Prostate gland (tissue), 2 donors: Measurements from ENCODE around the gene INSL3. TPM values are rescaled to one million over a fixed set of nuclear protein-coding genes. Genes with fewer than 3 reads are reported as not detected.

Experiments used
- DNase-seq: peaks from one replicate; pipeline ENCODE4 v3.0.0-alpha.2; 2019; ENCODE audit warnings: low spot score
- H3K27ac ChIP-seq, 2 donors: fragments of 200-600 bp; sonication (generic); 2 replicates each; pipeline ENCODE4 v1.5.1; 2017 to 2019
- H3K27me3 ChIP-seq: fragments of 200-600 bp; sonication (generic); replicated peaks from 2 replicates; pipeline ENCODE4 v1.5.1; 2019; ENCODE audit not compliant: insufficient read depth
- H3K36me3 ChIP-seq, 2 donors: fragments of 200-600 bp; sonication (generic); 1 replicate in 1 of 2; 2 replicates in 1 of 2; pipeline versions ENCODE4 v1.5.1 to v1.8.1; 2017 to 2019
- H3K4me1 ChIP-seq: fragments of 200-600 bp; sonication (generic); replicated peaks from 2 replicates; pipeline ENCODE4 v1.5.1; 2019
- H3K4me3 ChIP-seq, 2 donors: fragments of 200-600 bp; sonication (generic); 2 replicates each; pipeline ENCODE4 v1.5.1; 2017 to 2019
- H3K9me3 ChIP-seq: fragments of 200-600 bp; sonication (generic); 2 replicates; pipeline ENCODE4 v1.5.1; 2017
- CTCF ChIP-seq, 4 experiments: fragments of 200-600 bp in 2 of 4; fragments of 450-650 bp in 2 of 4; sonication (generic) in 2 of 4; IDR thresholded peaks; 1 replicate in 3 of 4; 2 replicates in 1 of 4; pipeline ENCODE4 v1.5.1; 2016 to 2019; ENCODE audit warnings: antibody characterized with exemption in 4 of 4, mild to moderate bottlenecking in 2 of 4, moderate library complexity in 2 of 4
- POLR2A ChIP-seq: fragments of 450-650 bp; IDR thresholded peaks from one replicate; pipeline ENCODE4 v1.6.1; 2016; ENCODE audit warnings: antibody characterized with exemption, mild to moderate bottlenecking
- POLR2AphosphoS5 ChIP-seq: sonication (generic); formaldehyde crosslinking; IDR thresholded peaks from one replicate; pipeline ENCODE4 v1.6.1; 2017; ENCODE audit warnings: antibody characterized with exemption
- WGBS: methylation state at CpG from one replicate; pipeline ENCODE4 v1.1.5; 2018; 5-methylcytosine and 5-hydroxymethylcytosine counted together
- intact Hi-C: fragments of 100-400 bp; cut with DNase I; formaldehyde crosslinking; loops from one replicate; pipeline ENCODE4 v1.14.2; 2022
- total RNA-seq, 2 donors: library from RNA; depleted of rRNA; stranded (reverse); fragments of >200 nt; gene quantifications; one replicate each; pipeline ENCODE4 v1.1.0, GENCODE V29; 2016

INSL3 gene
- total RNA-seq = 100 to 1,000 TPM in 1 of 2 donors, not detected in 1; 117 TPM

- TF ChIP-seq POLR2AphosphoS5 = no peak
- TF ChIP-seq CTCF (IDR thresholded peaks at IDR 0.05) = no peak
- TF ChIP-seq POLR2A = no peak
- Histone ChIP-seq H3K4me3 (no peak within 1 kb of the TSS), H3K27me3 (no peaks in the 10 kb centered on the region), H3K4me1 (no peaks in the 10 kb centered on the region), H3K27ac (no peak within 1 kb of the TSS), H3K36me3 (no peaks in the 10 kb centered on the region), H3K9me3 (no peaks in the 10 kb centered on the region)
- no peak for DNase-seq
- WGBS = 66% methylated on average over 34 of the region's 34 CpGs
- intact Hi-C loops = no loop called here
These were observed at the start of gene INSL3 for GRCh38 chr19:17821190-17821589. Gene INSL3, minus strand, starts transcription at chr19:17821519. Its CDS starts 13 bp downstream, at chr19:17821506.

- Histone ChIP-seq H3K9me3 (no peaks in the 10 kb centered on the region), H3K4me1 (no peaks in the 10 kb centered on the region), H3K27ac (no peak overlapping the region), H3K4me3 (no peak overlapping the region), H3K36me3 (peaks cover under 1 to 2% of the 10 kb centered on the region in 2 donors), H3K27me3 (peaks cover 29% of the 10 kb centered on the region)
- intact Hi-C loops = no loop called here
- 41% methylated on average over 11 of the region's 11 CpGs for WGBS
- TF ChIP-seq POLR2A = no peak
- no peak for TF ChIP-seq CTCF (IDR thresholded peaks at IDR 0.05)
- no peak for TF ChIP-seq POLR2AphosphoS5
- DNase-seq = no peak
These were observed 47.8 kb upstream of the INSL3 start for GRCh38 chr19:17869114-17869608.

GRCh38 chr19:17868669-17869068 lies 47.4 kb upstream of the INSL3 start:
- H3K4me3 ChIP-seq = no peak overlapping the region
- intact Hi-C loops = no loop called here
- TF ChIP-seq POLR2AphosphoS5 = no peak
- TF ChIP-seq POLR2A = no peak
- TF ChIP-seq CTCF (IDR thresholded peaks at IDR 0.05) = no peak
- peaks cover 4 to 5% of the 10 kb centered on the region in 2 donors for H3K36me3 ChIP-seq
- no peaks in the 10 kb centered on the region for H3K4me1 ChIP-seq
- H3K27ac ChIP-seq = no peak overlapping the region
- WGBS = 77% methylated on average over 6 of the region's 6 CpGs
- H3K27me3 ChIP-seq = peaks cover 24% of the 10 kb centered on the region
- no peak for DNase-seq
- no peaks in the 10 kb centered on the region for H3K9me3 ChIP-seq

GRCh38 chr19:17866964-17867486 lies 45.7 kb upstream of the INSL3 start:
- DNase-seq = no peak
- no peak overlapping the region for H3K27ac ChIP-seq
- H3K27me3 ChIP-seq = peaks cover 9% of the 10 kb centered on the region
- no peak for TF ChIP-seq CTCF (IDR thresholded peaks at IDR 0.05)
- TF ChIP-seq POLR2A = no peak
- TF ChIP-seq POLR2AphosphoS5 = no peak
- no peaks in the 10 kb centered on the region for H3K9me3 ChIP-seq
- H3K4me1 ChIP-seq = no peaks in the 10 kb centered on the region
- intact Hi-C loops = no loop called here
- 55% methylated on average over 11 of the region's 11 CpGs for WGBS
- H3K36me3 ChIP-seq = peaks cover 16 to 19% of the 10 kb centered on the region in 2 donors
- H3K4me3 ChIP-seq = no peak overlapping the region

- intact Hi-C loops = no loop called here
- Histone ChIP-seq H3K4me1 (no peaks in the 10 kb centered on the region), H3K27ac (no peak overlapping the region), H3K4me3 (no peak overlapping the region), H3K9me3 (no peaks in the 10 kb centered on the region), H3K36me3 (peaks cover 19 to 22% of the 10 kb centered on the region in 2 donors), H3K27me3 (peaks cover 5% of the 10 kb centered on the region)
- 88% methylated on average over 8 of the region's 8 CpGs for WGBS
- DNase-seq = no peak
- TF ChIP-seq POLR2A (no peak), POLR2AphosphoS5 (no peak), CTCF (IDR thresholded peaks at IDR 0.05) (no peak)
These were observed 45.1 kb upstream of the INSL3 start for GRCh38 chr19:17866312-17866963.
